ENCODE results near the gene CHRM2. TPM values are rescaled to one million over a fixed set of nuclear protein-coding genes. Genes with fewer than 3 reads are reported as not detected.

The CHRM2 gene
- total RNA-seq, 2 experiments from 2014 or later: not detected

DNA sequence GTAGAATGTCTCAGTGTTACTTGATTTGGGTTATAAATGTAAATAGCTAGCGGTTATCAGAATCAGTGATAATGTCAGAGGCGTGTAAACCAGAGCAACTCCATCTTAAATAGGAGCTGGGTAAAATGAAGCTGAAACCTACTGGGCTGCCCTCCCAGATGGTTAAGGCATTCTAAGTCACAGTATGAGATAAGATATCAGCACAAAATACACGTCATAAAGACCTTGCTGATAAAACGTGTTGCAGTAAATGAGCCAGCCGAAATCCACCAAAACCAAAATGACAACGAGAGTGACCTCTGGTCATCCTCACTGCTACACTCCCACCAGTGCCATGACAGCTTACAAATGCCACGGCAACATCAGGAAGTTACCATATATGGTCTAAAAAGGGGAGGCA lies 172.3 kb downstream of the CHRM2 start:
- ChIA-PET CTCF (ENCODE audit: unreplicated experiment) (no interaction called here), POLR2A (interaction anchor here (0.9 to 1.2 kb wide), 2 partner anchors 8 to 575 kb away, joined by 3 read pairs; no protein-coding TSS in a partner anchor)
- no peak for TF ChIP-seq EZH2phosphoT487 (IDR thresholded peaks at IDR 0.05; ENCODE audit: borderline replicate concordance, low read depth, low read length)
- no peak for TF ChIP-seq CTCF (conservative IDR thresholded peaks at IDR 0.05; ENCODE audit: low read length)

DNA sequence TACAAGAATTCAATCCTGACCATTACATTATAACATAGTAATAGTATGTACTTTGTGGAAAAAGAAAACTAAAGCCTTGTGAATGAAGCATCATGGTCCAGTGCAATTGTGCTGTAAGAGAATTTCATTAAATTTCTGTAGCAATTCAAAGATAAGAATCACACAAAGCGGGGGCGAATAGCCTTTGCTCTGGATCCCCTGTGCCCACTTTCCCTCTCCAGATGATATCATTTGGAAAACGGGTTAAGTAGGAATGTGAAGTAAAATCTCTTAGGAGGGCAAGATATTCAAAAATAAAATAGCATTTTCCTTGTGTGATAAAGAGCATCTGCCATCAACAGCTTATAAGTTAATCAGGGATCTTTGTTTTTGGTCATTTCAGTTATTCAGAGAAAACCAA lies 177.1 kb downstream of the CHRM2 start:
- Histone ChIP-seq H3K4me3 (ENCODE audit: low read depth, low read length, poor library complexity, severe bottlenecking) (no peak overlapping the region), H4K20me1 (ENCODE audit: insufficient read depth, low read length) (no peaks in the 10 kb centered on the region), H3K9me3 (ENCODE audit: low read length) (no peaks in the 10 kb centered on the region), H3K4me1 (ENCODE audit: insufficient read depth, low read length, poor library complexity, severe bottlenecking) (no peaks in the 10 kb centered on the region), H3K36me3 (ENCODE audit: insufficient read depth, low read length) (no peaks in the 10 kb centered on the region), H3K4me2 (ENCODE audit: low read length) (no peak overlapping the region), H2AFZ (ENCODE audit: low read length) (no peak overlapping the region), H3K79me2 (ENCODE audit: insufficient read depth, low read depth, low read length) (no peaks in the 10 kb centered on the region), H3K27ac (ENCODE audit: low read depth, low read length, poor library complexity, severe bottlenecking) (no peak overlapping the region), H3K9me2 (ENCODE audit: insufficient read depth, low read length) (no peaks in the 10 kb centered on the region)
- no TSS peak for BruUV-seq (replicated peaks)
- no peak for DNase-seq (ENCODE audit: low spot score)
- no peak for TF ChIP-seq CTCF (conservative IDR thresholded peaks at IDR 0.05; ENCODE audit: low read length)
- TF ChIP-seq EZH2phosphoT487 (IDR thresholded peaks at IDR 0.05; ENCODE audit: borderline replicate concordance, low read depth, low read length): no peak
- ChIA-PET CTCF (ENCODE audit: unreplicated experiment) (no interaction called here), POLR2A (no interaction called here)
- intact Hi-C loops (cut with micrococcal nuclease; ENCODE audit: unreplicated experiment): no loop called here

More for the DNA sequence above, 172.3 kb downstream of the CHRM2 start:
- intact Hi-C loops (cut with micrococcal nuclease; ENCODE audit: unreplicated experiment): no loop called here
- Histone ChIP-seq H2AFZ (ENCODE audit: low read length) (no peak overlapping the region), H3K4me1 (ENCODE audit: insufficient read depth, low read length, poor library complexity, severe bottlenecking) (no peaks in the 10 kb centered on the region), H3K36me3 (ENCODE audit: insufficient read depth, low read length) (no peaks in the 10 kb centered on the region), H4K20me1 (ENCODE audit: insufficient read depth, low read length) (no peaks in the 10 kb centered on the region), H3K9me2 (ENCODE audit: insufficient read depth, low read length) (no peaks in the 10 kb centered on the region), H3K9me3 (ENCODE audit: low read length) (no peaks in the 10 kb centered on the region), H3K79me2 (ENCODE audit: insufficient read depth, low read depth, low read length) (no peaks in the 10 kb centered on the region), H3K4me2 (ENCODE audit: low read length) (no peak overlapping the region), H3K27ac (ENCODE audit: low read depth, low read length, poor library complexity, severe bottlenecking) (no peak overlapping the region), H3K4me3 (ENCODE audit: low read depth, low read length, poor library complexity, severe bottlenecking) (no peak overlapping the region)
- no TSS peak for BruUV-seq (replicated peaks)
- no peak for DNase-seq (ENCODE audit: low spot score)

DNA sequence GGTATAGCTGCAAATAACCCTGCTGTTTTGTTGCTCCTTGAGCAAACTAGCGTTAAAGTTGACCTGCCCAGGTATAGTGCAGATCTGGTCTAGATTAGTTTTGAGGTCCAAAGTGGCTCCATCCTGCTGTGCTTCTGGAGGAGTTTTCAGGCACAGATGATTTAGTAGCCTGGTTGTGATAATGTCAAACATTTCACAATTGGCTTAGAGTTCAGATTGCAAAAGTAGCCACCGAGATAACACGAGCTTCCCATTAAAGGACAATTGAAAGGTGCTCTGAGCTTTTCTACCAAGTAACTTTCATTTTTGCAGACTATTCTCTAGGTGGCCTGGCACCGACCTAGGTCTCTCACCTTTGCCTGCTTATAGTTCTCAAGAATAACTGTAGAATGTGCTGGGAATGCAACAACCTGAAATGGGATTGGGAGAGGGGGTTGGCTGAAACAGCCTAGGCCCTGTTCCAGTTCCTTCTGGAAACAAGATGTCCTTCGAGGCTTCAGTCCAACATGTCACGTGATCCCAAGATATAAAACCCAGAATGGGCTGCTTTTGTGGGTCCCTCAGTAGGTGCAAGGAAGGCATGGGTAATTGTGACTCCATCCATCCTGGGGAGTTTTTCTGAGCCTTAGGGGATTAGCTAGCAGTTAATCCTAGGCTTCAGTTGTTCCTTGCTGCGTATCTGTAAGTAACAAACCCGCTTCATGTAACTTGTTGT lies 201.0 kb downstream of the CHRM2 start:
- no peaks in the 10 kb centered on the region for H3K9me3 ChIP-seq (ENCODE audit: low read length)
- no peak for TF ChIP-seq EZH2phosphoT487 (IDR thresholded peaks at IDR 0.05; ENCODE audit: borderline replicate concordance, low read depth, low read length)
- TF ChIP-seq CTCF (conservative IDR thresholded peaks at IDR 0.05; ENCODE audit: low read length): no peak
- POLR2A ChIA-PET: interaction anchor here (0.7 kb wide), 1 partner anchor 32 kb away, joined by 3 read pairs; no protein-coding TSS in a partner anchor
- DNase-seq (ENCODE audit: low spot score): no peak
- no peaks in the 10 kb centered on the region for H4K20me1 ChIP-seq (ENCODE audit: insufficient read depth, low read length)
- no peak overlapping the region for H3K4me3 ChIP-seq (ENCODE audit: low read depth, low read length, poor library complexity, severe bottlenecking)
- H3K79me2 ChIP-seq (ENCODE audit: insufficient read depth, low read depth, low read length): no peaks in the 10 kb centered on the region
- no peak overlapping the region for H2AFZ ChIP-seq (ENCODE audit: low read length)
- no peaks in the 10 kb centered on the region for H3K36me3 ChIP-seq (ENCODE audit: insufficient read depth, low read length)
- no TSS peak for BruUV-seq (replicated peaks)
- no peaks in the 10 kb centered on the region for H3K9me2 ChIP-seq (ENCODE audit: insufficient read depth, low read length)
- H3K4me1 ChIP-seq (ENCODE audit: insufficient read depth, low read length, poor library complexity, severe bottlenecking): no peaks in the 10 kb centered on the region
- H3K4me2 ChIP-seq (ENCODE audit: low read length): no peak overlapping the region
- H3K27ac ChIP-seq (ENCODE audit: low read depth, low read length, poor library complexity, severe bottlenecking): no peak overlapping the region
- CTCF ChIA-PET (ENCODE audit: unreplicated experiment): no interaction called here
- intact Hi-C loops (cut with micrococcal nuclease; ENCODE audit: unreplicated experiment): no loop called here
